Kidney (tissue), 14 donors: ENCODE results near the gene STK17B. TPM values are rescaled to one million over a fixed set of nuclear protein-coding genes. Genes with fewer than 3 reads are reported as not detected.

Experiments used
- DNase-seq, 5 donors: peaks; one replicate each; pipeline ENCODE4 v3.0.0-alpha.2; 2013 to 2020
- FAIRE-seq: peaks from 2 replicates; lab custom pipeline; 2012; peaks lifted over from hg19 to GRCh38; lab: Jason Lieb, UNC
- H3K27ac ChIP-seq, 2 donors: one replicate each; pipeline ENCODE4 v1.7.0; 2013; ENCODE audit warnings: low read depth in 2 of 2, low read length in 2 of 2, inconsistent platforms in 1 of 2
- H3K27me3 ChIP-seq: one replicate; pipeline ENCODE4 v1.7.1; 2013; ENCODE audit warnings: low read length, inconsistent platforms; ENCODE audit not compliant: control insufficient read depth, insufficient read depth
- H3K36me3 ChIP-seq, 3 donors: one replicate each; pipeline versions ENCODE4 v1.7.0 to v1.7.1; 2013; ENCODE audit warnings: low read length in 3 of 3, control low read depth in 1 of 3, inconsistent platforms in 1 of 3; ENCODE audit not compliant: insufficient read depth in 3 of 3, control insufficient read depth in 2 of 3
- H3K4me1 ChIP-seq, 3 donors: one replicate each; pipeline versions ENCODE4 v1.7.0 to v1.7.1; 2013; ENCODE audit warnings: low read length in 3 of 3, inconsistent platforms in 1 of 3, low read depth in 1 of 3; ENCODE audit not compliant: control insufficient read depth in 2 of 3, insufficient read depth in 2 of 3
- H3K4me3 ChIP-seq, 3 donors: one replicate each; pipeline versions ENCODE4 v1.7.0 to v1.8.1; 2013; ENCODE audit warnings: low read length in 3 of 3, control low read depth in 1 of 3, inconsistent platforms in 1 of 3
- H3K9ac ChIP-seq, 3 donors: one replicate each; pipeline versions ENCODE4 v1.7.0 to v1.7.1; 2013; ENCODE audit warnings: low read length in 3 of 3, control low read depth in 1 of 3, inconsistent platforms in 1 of 3
- H3K9me3 ChIP-seq, 3 donors: one replicate each; pipeline versions ENCODE4 v1.7.0 to v1.7.1; 2013; ENCODE audit warnings: low read length in 3 of 3, control low read depth in 1 of 3, inconsistent platforms in 1 of 3; ENCODE audit not compliant: control insufficient read depth in 2 of 3, insufficient read depth in 1 of 3
- intact Hi-C: fragments of 100-400 bp; cut with DNase I; formaldehyde crosslinking; loops from one replicate; pipeline ENCODE4 v1.11.1; 2022
- polyA plus RNA-seq: library from polyadenylated mRNA; stranded (reverse); fragments of 350-450 nt; fragmentation: Illumina TruSeq; extraction: RNeasy Lipid Tissue Mini Kit (QIAGEN cat#74804); gene quantifications from one replicate; pipeline ENCODE4 v1.2.3, GENCODE V29; 2014; ENCODE audit warnings: low read depth, low replicate concordance; ENCODE audit not compliant: insufficient read depth
- total RNA-seq: library from RNA; stranded (reverse); fragmentation: NEBNext Ultra II Directional; extraction: Animal tissue kit (Norgen Biotek cat#: 25700); gene quantifications from one replicate; pipeline ENCODE4 v1.2.1, GENCODE V29; 2021
- TF ChIP-seq, protein P1 (sequence below): IDR thresholded peaks from 3 replicates; pipeline ENCODE4 v1.5.1; 2012; ENCODE audit warnings: mild to moderate bottlenecking, moderate library complexity, borderline replicate concordance; ENCODE audit not compliant: insufficient read depth; ENCODE audit errors: extremely low read depth
- donor health status: control.
- donor health status: control.
- donor health status: control.
- donor health status: control.
- donor health status: control.
- donor health status: DM: yes; HTN: yes; CAD: no.
- donor health status: Normal renal cell carcinoma (clear cell type).

Gene STK17B
- total and polyA plus RNA-seq, 2 donors from 2014 or later, result 3.4 to 41.0 TPM

DNA sequence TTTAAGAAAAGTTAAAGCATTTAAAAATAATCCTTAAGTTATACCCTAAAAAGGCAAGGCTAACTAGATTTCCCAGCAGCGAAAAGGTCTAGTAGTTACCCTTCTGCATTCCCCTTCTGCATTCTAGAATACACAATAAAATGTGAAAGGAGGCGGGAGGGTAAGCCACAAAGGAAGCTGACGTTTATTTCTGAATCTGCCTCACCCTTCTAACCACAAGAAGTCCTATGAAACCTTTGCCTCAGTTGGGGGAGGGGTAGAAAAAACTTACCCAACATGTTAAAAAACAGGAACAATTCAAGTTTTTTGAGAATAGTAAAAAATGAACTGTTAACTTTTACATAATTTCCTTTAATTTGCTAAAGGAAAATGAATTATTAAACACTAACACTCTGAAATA is 11.3 kb downstream of the STK17B start:
- Histone ChIP-seq H3K27me3 (no peaks in the 10 kb centered on the region), H3K9ac (no peak overlapping the region), H3K4me3 (no peak overlapping the region), H3K36me3 (no peaks in the 10 kb centered on the region), H3K9me3 (no peaks in the 10 kb centered on the region), H3K27ac (no peak overlapping the region), H3K4me1 (no peaks in the 10 kb centered on the region)
- intact Hi-C loops, result no loop called here
- FAIRE-seq, result no peak
- TF ChIP-seq, protein P1, sequence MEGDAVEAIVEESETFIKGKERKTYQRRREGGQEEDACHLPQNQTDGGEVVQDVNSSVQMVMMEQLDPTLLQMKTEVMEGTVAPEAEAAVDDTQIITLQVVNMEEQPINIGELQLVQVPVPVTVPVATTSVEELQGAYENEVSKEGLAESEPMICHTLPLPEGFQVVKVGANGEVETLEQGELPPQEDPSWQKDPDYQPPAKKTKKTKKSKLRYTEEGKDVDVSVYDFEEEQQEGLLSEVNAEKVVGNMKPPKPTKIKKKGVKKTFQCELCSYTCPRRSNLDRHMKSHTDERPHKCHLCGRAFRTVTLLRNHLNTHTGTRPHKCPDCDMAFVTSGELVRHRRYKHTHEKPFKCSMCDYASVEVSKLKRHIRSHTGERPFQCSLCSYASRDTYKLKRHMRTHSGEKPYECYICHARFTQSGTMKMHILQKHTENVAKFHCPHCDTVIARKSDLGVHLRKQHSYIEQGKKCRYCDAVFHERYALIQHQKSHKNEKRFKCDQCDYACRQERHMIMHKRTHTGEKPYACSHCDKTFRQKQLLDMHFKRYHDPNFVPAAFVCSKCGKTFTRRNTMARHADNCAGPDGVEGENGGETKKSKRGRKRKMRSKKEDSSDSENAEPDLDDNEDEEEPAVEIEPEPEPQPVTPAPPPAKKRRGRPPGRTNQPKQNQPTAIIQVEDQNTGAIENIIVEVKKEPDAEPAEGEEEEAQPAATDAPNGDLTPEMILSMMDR, result no peak
- DNase-seq, result peak in 2 of 5 donors; percentile 24 to 66

DNA sequence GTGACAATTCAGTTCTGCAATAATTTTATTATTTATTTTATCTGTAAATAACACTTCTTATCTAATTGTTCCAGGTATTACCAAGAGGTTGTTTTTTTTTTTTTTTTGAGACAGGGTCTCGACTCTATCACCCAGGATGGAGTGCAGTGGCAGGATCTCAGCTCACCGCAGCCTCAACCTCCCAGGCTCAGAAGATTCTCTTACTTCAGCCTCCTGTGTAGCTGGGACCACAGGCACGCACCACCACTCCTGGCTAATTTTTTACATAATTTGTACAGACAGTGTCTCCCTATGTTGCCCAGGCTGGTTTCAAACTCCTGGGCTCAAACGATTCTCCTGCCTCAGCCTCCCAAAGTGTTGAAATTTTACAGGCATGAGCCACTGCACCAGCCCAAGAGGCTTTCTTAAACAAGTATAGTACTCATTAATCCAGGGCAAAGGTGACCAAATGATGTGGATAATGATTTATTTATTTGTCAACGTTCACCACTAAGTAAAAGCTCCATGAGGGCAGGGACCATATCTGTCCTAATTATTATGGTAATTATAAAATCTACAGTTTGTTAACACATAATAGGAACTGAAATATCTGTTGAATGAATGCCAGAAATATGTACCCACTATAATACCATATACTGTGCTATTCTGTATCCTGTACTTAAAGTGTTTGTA is 12.0 kb downstream of the STK17B start:
- no peaks in the 10 kb centered on the region for H3K9me3 ChIP-seq
- no peak for FAIRE-seq
- no peak overlapping the region for H3K4me3 ChIP-seq
- DNase-seq, result no peak
- H3K27me3 ChIP-seq, result no peaks in the 10 kb centered on the region
- no peaks in the 10 kb centered on the region for H3K36me3 ChIP-seq
- H3K4me1 ChIP-seq, result no peaks in the 10 kb centered on the region
- no peak overlapping the region for H3K9ac ChIP-seq
- intact Hi-C loops, result no loop called here
- H3K27ac ChIP-seq, result no peak overlapping the region
- TF ChIP-seq, protein P1, result no peak

DNA sequence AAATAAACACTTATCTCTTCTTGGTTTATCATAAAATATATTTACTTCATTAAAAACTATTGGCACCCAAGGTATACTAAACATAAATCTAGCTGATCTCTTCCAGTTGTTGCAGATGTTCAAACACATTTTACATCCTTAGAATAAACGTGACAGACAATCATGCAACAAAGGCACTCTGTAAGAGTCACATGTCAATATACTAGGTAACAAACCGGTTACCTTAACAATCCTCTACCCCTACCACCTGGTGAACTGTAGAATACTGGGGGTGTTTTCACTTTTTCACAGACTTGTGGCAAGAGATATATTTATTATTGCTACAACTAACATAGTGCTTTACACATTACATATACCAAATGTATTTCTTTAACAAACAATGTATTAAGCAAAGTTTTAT is 15.8 kb downstream of the STK17B start:
- Histone ChIP-seq H3K9me3 (no peaks in the 10 kb centered on the region), H3K27me3 (no peaks in the 10 kb centered on the region), H3K4me1 (no peaks in the 10 kb centered on the region), H3K36me3 (no peaks in the 10 kb centered on the region), H3K4me3 (no peak overlapping the region), H3K27ac (no peak overlapping the region), H3K9ac (no peak overlapping the region)
- intact Hi-C loops, result no loop called here
- TF ChIP-seq, protein P1, result no peak
- FAIRE-seq (no peak), DNase-seq (no peak)

DNA sequence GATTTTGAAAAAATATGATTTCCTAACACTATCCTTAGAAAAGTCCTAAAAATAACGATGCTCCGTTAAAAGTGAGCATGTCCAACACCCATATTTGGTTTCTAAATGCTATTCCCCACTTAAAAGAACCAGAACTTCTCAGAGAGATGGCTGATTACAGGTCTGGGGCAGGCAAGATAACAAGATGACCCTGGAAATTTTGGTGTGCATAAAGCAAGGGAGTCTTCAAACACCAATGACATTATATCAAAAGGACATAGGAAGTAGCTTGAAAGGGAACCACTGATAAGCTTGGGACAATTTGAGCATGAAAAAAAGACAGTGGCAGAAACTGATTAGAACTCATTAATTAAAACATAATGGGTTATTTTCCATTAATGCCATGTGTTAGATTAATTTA is 17.9 kb downstream of the STK17B start:
- Histone ChIP-seq H3K9me3 (no peaks in the 10 kb centered on the region), H3K4me1 (no peaks in the 10 kb centered on the region), H3K4me3 (no peak overlapping the region), H3K27me3 (no peaks in the 10 kb centered on the region), H3K9ac (no peak overlapping the region), H3K36me3 (no peaks in the 10 kb centered on the region), H3K27ac (no peak overlapping the region)
- no peak for DNase-seq
- intact Hi-C loops, result no loop called here
- TF ChIP-seq, protein P1, result no peak
- no peak for FAIRE-seq
